PC-3 (cell line): Measurements from ENCODE around the gene DSCAM. TPM values are rescaled to one million over a fixed set of nuclear protein-coding genes. Genes with fewer than 3 reads are reported as not detected.

ENCODE experiments used
- ATAC-seq: fragments of 200-7000 bp; cut with Tn5 transposase; 2 replicates; pipeline ENCODE4 v1.9.1; 2020; ENCODE audit warnings: mild to moderate bottlenecking, moderate library complexity
- BruUV-seq: library from RNA; stranded (reverse); fragments of 400-500 nt; replicated peaks from 2 replicates; lab custom pipeline; 2021; lab: Mats Ljungman, UMichigan
- CTCF ChIA-PET: fragments of 300-600 bp; sonication (Branson Sonifier 250); formaldehyde crosslinking; loops from one replicate; lab custom pipeline; 2022; ENCODE audit warnings: antibody characterized with exemption; lab: Charles Lee
- POLR2A ChIA-PET: fragments of 300-600 bp; sonication (Branson Sonifier 250); formaldehyde crosslinking; loops from one replicate; lab custom pipeline; 2022; ENCODE audit warnings: antibody characterized with exemption; ENCODE audit not compliant: unreplicated experiment; lab: Charles Lee
- DNase-seq: peaks from one replicate; pipeline ENCODE4 v3.0.0-alpha.2; 2015
- H2AFZ ChIP-seq: fragments of 300-600 bp; sonication (generic); 2 replicates; pipeline ENCODE4 v1.6.0; 2016; ENCODE audit warnings: antibody characterized with exemption, low read length
- H3F3A ChIP-seq: fragments of 300-600 bp; sonication (generic); one replicate; pipeline ENCODE4 v1.6.0; 2017; ENCODE audit warnings: antibody characterized with exemption, low read length, control low read depth, mild to moderate bottlenecking; ENCODE audit not compliant: unreplicated experiment
- H3K27ac ChIP-seq: fragments of 300-600 bp; sonication (generic); 2 replicates; pipeline ENCODE4 v1.5.1; 2016; ENCODE audit warnings: mild to moderate bottlenecking, low read length
- H3K27me3 ChIP-seq: fragments of 300-600 bp; sonication (generic); 2 replicates; pipeline ENCODE4 v1.6.1; 2016; ENCODE audit warnings: low read length, mixed read lengths
- H3K36me3 ChIP-seq: fragments of 300-600 bp; sonication (generic); 2 replicates; pipeline ENCODE4 v1.6.1; 2016; ENCODE audit warnings: low read depth, mixed run types, low read length, mixed read lengths
- H3K4me1 ChIP-seq: fragments of 300-600 bp; sonication (generic); 2 replicates; pipeline ENCODE4 v1.5.1; 2016; ENCODE audit warnings: low read length; ENCODE audit not compliant: insufficient read depth
- H3K4me2 ChIP-seq: fragments of 300-600 bp; sonication (generic); 2 replicates; pipeline ENCODE4 v1.6.0; 2016; ENCODE audit warnings: low read length
- H3K4me3 ChIP-seq: fragments of 300-600 bp; sonication (generic); 2 replicates; pipeline ENCODE4 v1.5.1; 2016; ENCODE audit warnings: mild to moderate bottlenecking, low read length, mixed read lengths
- H3K79me2 ChIP-seq: fragments of 300-600 bp; sonication (generic); 2 replicates; pipeline ENCODE4 v1.6.1; 2017; ENCODE audit warnings: low read length, mixed read lengths
- H3K9ac ChIP-seq: fragments of 300-600 bp; sonication (generic); 2 replicates; pipeline ENCODE4 v1.6.0; 2016; ENCODE audit warnings: mild to moderate bottlenecking, low read length
- H3K9me2 ChIP-seq: fragments of 300-600 bp; sonication (generic); replicated peaks from 2 replicates; pipeline ENCODE4 v1.6.1; 2016; ENCODE audit warnings: mixed run types, low read length, mixed read lengths
- H3K9me3 ChIP-seq: fragments of 300-600 bp; sonication (generic); 2 replicates; pipeline ENCODE4 v1.6.1; 2016; ENCODE audit warnings: low read length, mixed read lengths
- H4K20me1 ChIP-seq: fragments of 300-600 bp; sonication (generic); 2 replicates; pipeline ENCODE4 v1.6.1; 2016; ENCODE audit warnings: low read length, mixed read lengths
- CTCF ChIP-seq: fragments of 300-600 bp; sonication (generic); conservative IDR thresholded peaks from 2 replicates; pipeline ENCODE4 v1.5.1; 2017; ENCODE audit warnings: antibody characterized with exemption, low read depth, mild to moderate bottlenecking, low read length
- EZH2 ChIP-seq: fragments of 300-600 bp; sonication (generic); IDR thresholded peaks from one replicate; pipeline ENCODE4 v1.6.1; 2017; ENCODE audit warnings: antibody characterized with exemption, mild to moderate bottlenecking, low read length; ENCODE audit not compliant: unreplicated experiment
- EZH2phosphoT487 ChIP-seq: fragments of 300-600 bp; sonication (generic); IDR thresholded peaks from 2 replicates; pipeline ENCODE4 v1.6.1; 2018; ENCODE audit warnings: mild to moderate bottlenecking, antibody characterized with exemption, low read length, borderline replicate concordance
- intact Hi-C: fragments of 100-400 bp; cut with micrococcal nuclease; formaldehyde crosslinking; loops from 2 replicates; pipeline ENCODE4 v1.9.0; 2023
- total RNA-seq: library from RNA; depleted of rRNA; stranded (reverse); fragments of >200 nt; gene quantifications from 2 replicates; pipeline ENCODE4 v1.2.3, GENCODE V29; 2014

The DSCAM gene
- total RNA-seq, 1 experiment from 2014 or later = not detected

DNA sequence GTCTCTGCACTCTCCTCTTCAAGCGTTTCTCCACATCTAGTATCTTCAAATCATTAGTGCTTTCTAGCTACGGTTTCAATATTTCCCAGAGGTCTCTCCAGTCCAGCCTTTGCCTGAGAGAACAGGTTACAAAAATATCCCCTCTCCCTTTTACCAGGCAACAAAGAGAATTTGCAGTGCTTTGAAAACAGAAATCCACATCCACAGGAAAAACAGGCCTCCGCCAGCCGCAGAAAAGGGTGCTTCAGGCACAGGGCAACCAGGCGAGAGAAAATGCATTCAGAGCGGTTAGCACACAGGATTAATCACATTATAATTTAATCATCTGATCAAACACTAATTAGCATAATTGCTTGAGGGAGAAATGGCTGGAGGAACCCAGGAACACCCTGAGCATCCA is 13.8 kb downstream of the DSCAM start:
- H3K9me2 ChIP-seq = no peaks in the 10 kb centered on the region
- H4K20me1 ChIP-seq = no peaks in the 10 kb centered on the region
- ChIA-PET CTCF (no interaction called here), POLR2A (no interaction called here)
- TF ChIP-seq EZH2 (no peak), EZH2phosphoT487 (no peak), CTCF (no peak)
- no peak overlapping the region for H3K9ac ChIP-seq
- H3K4me2 ChIP-seq = no peak overlapping the region
- no TSS peak for BruUV-seq
- no peaks in the 10 kb centered on the region for H3K4me1 ChIP-seq
- no peak overlapping the region for H3K27ac ChIP-seq
- no peak overlapping the region for H2AFZ ChIP-seq
- no peaks in the 10 kb centered on the region for H3K27me3 ChIP-seq
- no peak for ATAC-seq
- no peaks in the 10 kb centered on the region for H3K36me3 ChIP-seq
- H3K9me3 ChIP-seq = 0 out of 2 replicates have a peak, but pooled peaks cover 7% of the 10 kb centered on the region
- DNase-seq = no peak
- H3F3A ChIP-seq = no peaks in the 10 kb centered on the region
- H3K79me2 ChIP-seq = no peaks in the 10 kb centered on the region
- intact Hi-C loops = no loop called here
- no peak overlapping the region for H3K4me3 ChIP-seq

DNA sequence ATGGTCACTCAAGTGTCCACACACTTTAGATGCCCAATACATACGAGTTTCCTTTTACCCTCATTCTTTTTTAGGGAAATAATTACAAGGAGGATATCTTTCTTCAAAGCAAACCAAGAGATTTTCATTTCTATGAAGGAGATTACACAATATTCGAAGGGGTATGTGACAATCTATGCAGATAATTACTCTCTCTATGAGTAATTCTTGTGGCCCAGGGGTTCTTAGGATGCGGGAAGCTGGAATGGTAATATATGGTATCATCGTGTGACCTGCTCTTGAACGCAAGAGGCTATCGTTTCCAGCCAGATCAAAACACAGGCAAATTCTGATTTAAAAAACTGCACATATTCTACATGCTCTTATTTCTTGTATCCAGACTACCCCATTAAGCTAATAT is 14.6 kb downstream of the DSCAM start:
- ChIA-PET CTCF (no interaction called here), POLR2A (no interaction called here)
- no peak overlapping the region for H3K4me3 ChIP-seq
- no peak for TF ChIP-seq EZH2phosphoT487
- TF ChIP-seq CTCF = no peak
- TF ChIP-seq EZH2 = no peak
- no peak overlapping the region for H3K9ac ChIP-seq
- H3F3A ChIP-seq = no peaks in the 10 kb centered on the region
- BruUV-seq = no TSS peak
- no peaks in the 10 kb centered on the region for H3K27me3 ChIP-seq
- no peaks in the 10 kb centered on the region for H3K4me1 ChIP-seq
- H3K9me3 ChIP-seq = 0 out of 2 replicates have a peak, but pooled peaks cover 7% of the 10 kb centered on the region
- H3K9me2 ChIP-seq = no peaks in the 10 kb centered on the region
- no peaks in the 10 kb centered on the region for H4K20me1 ChIP-seq
- H3K36me3 ChIP-seq = no peaks in the 10 kb centered on the region
- no peak overlapping the region for H3K4me2 ChIP-seq
- DNase-seq (no peak), ATAC-seq (no peak)
- no peaks in the 10 kb centered on the region for H3K79me2 ChIP-seq
- no peak overlapping the region for H3K27ac ChIP-seq
- H2AFZ ChIP-seq = no peak overlapping the region
- intact Hi-C loops = no loop called here

- intact Hi-C loops = no loop called here
- Histone ChIP-seq H3F3A (no peaks in the 10 kb centered on the region), H3K27ac (no peak overlapping the region), H3K9ac (no peak overlapping the region), H3K4me3 (no peak overlapping the region), H3K9me2 (no peaks in the 10 kb centered on the region), H3K9me3 (0 out of 2 replicates have a peak, but pooled peaks cover 7% of the 10 kb centered on the region), H4K20me1 (no peaks in the 10 kb centered on the region), H3K27me3 (no peaks in the 10 kb centered on the region), H3K36me3 (no peaks in the 10 kb centered on the region), H3K4me2 (no peak overlapping the region), H3K4me1 (no peaks in the 10 kb centered on the region), H2AFZ (no peak overlapping the region), H3K79me2 (no peaks in the 10 kb centered on the region)
- ChIA-PET POLR2A (no interaction called here), CTCF (no interaction called here)
- BruUV-seq = no TSS peak
- TF ChIP-seq CTCF (no peak), EZH2phosphoT487 (no peak), EZH2 (no peak)
- ATAC-seq (no peak), DNase-seq (no peak)
Observed at GRCh38 chr21:40830836-40831235, 16.1 kb downstream of the DSCAM start.
